NCI-H2171 (cell line): ENCODE measurements around the gene PDE5A.
"Not testable (repeated sequence)": the region's sequence is repeated elsewhere in the genome, so short reads cannot be mapped to it uniquely, and the experiment has no call there.

Source experiments
- DNase-seq: peaks from one replicate; lab custom pipeline; 2025; lab: John Stamatoyannopoulos, UW

PDE5A gene

DNA sequence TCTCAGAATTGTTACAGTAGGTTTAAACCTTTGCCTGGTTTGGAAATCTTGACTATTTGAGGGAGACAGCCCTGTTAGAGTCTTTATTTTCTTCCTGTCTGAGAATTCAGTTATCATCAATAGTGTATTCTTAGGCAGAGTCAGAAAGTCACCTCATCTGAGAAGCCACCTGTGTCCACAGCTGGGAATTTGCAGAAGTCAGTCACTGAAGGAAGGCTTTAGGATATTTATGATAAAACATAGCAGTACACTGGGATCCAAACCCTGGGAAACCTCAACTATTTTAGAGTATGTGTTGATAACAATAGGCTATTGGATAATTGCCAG lies 157.9 kb downstream of the PDE5A start:
- not testable (repeated sequence) for DNase-seq

GRCh38 chr4:119470021-119470736 lies 158.4 kb downstream of the PDE5A start:
- not testable (repeated sequence) for DNase-seq

DNA sequence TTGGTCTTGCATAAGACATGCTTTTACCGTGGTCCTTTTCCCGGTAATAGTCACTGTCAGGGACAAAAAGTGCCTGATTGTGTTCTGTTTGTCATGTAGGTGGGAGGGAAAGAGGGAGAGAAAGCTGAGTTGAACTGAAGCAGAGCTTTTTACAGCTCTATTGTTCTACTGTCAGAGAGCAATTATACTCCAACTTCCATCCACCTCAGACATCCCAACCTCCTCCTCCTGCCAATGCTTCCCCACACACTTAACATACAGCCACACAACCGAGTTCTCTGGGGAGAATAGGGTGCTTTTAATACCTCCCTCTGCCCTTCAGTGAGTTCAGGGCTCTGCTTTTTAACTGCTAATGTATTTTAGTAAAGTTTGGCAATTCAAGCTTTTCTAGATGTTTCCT lies 159.6 kb downstream of the PDE5A start:
- not testable (repeated sequence) for DNase-seq

DNA sequence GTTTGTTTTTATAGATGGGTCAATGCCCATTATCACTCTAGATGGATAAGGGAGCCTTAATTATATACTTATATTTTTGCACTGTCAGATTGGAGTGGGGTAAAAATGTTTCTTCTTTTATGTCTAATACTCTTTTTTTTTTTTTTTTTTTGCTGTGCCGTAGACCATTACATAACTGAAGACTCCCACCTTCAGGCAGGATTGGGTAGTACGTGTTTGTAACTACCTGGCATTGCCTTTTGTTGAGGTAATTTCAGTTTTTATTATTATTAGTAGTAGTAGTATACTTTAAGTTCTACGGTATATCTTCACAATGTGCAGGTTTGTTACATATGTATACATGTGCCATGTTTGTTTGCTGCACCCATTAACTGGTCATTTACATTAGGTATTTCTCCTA lies 165.9 kb downstream of the PDE5A start:
- DNase-seq: not testable (repeated sequence)

DNA sequence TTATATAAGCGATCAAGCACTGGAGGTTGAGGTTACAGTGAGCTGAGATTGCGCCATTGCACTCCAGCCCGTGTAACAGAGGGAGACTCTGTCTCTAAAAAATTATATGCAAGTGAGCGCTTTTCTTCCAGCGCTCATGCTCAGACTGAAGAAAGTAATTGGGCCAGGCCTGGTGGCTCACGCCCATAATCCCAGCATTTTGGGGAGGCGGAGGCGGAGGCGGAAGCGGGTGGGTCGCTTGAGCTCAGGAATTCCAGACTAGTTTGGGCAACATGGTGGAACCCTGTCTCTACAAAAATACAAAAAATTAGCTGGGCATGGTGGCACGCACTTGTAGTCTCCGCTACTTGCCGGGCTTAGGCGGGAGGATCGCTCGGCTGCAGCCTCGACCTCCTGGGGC lies 172.9 kb downstream of the PDE5A start:
- DNase-seq: not testable (repeated sequence)

DNA sequence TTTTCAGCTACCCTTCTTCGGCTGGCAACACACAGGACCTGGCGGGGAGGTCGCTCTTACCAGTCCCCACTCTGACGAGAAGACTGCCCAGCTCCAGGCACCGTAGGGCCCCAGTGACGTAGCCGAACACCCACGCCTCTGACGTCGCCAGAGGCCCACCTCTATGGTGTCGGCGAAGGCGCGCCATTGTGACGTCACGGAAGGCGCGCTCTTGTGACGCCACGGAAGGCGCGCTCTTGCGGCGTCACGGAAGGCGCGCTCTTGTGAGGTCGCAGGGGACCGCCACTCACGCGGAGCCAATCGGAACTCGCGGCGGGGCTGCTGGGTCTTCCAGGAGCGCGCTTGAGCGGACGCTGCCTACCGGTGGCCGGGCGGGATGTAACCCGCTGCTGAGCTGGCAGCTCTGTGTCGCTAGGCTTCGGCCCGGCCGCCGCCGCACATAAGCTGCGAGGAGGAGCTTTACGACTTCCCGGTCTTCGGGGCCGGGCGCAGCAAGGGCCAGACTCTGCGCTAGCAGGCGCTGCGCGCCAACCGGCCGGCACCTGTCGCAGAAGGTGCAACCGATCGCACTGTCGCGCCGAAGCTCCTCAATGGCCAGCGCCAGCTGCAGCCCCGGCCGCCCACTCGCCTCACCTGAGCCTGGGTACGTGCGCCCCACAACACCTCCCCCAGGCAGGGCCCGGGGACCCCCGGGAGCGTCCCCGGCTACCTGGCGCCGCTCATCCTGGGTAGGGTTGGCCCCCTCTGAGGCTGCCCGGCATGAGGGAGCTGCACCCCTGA lies 173.9 kb downstream of the PDE5A start:
- DNase-seq: peak; percentile 78

GRCh38 chr4:119454151-119454490 lies 174.5 kb downstream of the PDE5A start:
- not testable (repeated sequence) for DNase-seq

GRCh38 chr4:119453286-119453685 lies 175.3 kb downstream of the PDE5A start:
- not testable (repeated sequence) for DNase-seq

- not testable (repeated sequence) for DNase-seq
Measured at GRCh38 chr4:119449851-119450250, 178.8 kb downstream of the PDE5A start.
